ENCODE data around the gene TMEM270.

TMEM270 gene

DNA sequence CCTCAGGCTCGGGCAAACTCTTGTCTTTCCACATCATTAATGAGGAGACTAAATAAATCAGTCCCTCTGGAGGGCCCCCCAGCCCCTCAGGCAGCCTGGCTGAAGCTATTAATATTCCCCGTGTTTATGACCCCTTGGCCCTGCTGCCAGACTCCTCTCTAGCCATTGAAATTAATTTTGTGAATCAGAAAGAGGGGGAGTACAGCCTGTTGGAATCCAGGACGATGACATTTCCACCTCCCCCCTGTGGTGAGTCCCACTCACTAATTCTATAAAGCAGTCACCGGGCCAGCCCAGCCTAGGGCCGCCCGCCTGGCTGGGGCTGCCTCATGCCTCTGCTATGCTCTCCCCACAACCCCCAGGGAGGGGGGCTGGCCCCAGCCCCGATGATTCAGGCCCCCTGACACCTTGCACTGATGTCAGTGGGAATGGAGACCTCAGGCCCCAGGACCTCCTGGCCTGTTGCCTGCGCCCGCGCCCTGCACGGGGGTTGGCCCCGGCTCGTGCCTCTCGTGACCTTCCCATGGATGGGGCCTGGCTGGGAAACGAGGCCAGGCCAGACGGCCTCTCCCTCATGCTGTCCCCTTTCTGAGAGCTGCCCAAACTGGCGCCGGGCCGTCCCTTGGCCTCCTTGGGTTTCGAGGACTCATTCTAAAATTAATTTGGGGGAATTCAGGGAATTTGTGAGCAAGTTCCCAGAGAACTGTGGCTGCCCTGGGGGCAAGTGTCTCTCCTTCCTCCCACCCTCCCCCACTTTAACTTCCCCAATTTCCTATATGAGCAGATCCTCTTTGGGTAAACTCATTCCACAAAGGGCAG, 34.0 kb downstream of the TMEM270 start:
- Histone ChIP-seq H3K4me1 (ENCODE audit: control insufficient read depth in 2 of 2, insufficient read depth in 1 of 2, low read depth in 1 of 2, low read length in 2 of 2) (peaks cover 0 to 6% of the 10 kb centered on the region in 2 donors), H3K27ac (replicated peaks; ENCODE audit: low read length) (no peak overlapping the region)
- no peak for DNase-seq (ENCODE audit: low spot score)

GRCh38 chr7:73895626-73896025, 34.7 kb downstream of the TMEM270 start:
- Histone ChIP-seq H2BK5ac (ENCODE audit: low read length) (no peak overlapping the region), H3K27me3 (ENCODE audit: control insufficient read depth in 3 of 3, insufficient read depth in 3 of 3, low read depth in 1 of 3, low read length in 3 of 3) (no peaks in the 10 kb centered on the region), H2AK5ac (ENCODE audit: low read depth, low read length) (no peak overlapping the region), H4K91ac (ENCODE audit: low read depth, low read length, poor library complexity) (no peak overlapping the region), H3K36me3 (replicated peaks in 1 of 2; ENCODE audit: control insufficient read depth in 2 of 2, insufficient read depth in 2 of 2, low read length in 2 of 2) (no peaks in the 10 kb centered on the region), H2BK15ac (ENCODE audit: low read length) (no peak overlapping the region), H3K27ac (replicated peaks; ENCODE audit: low read length) (no peak overlapping the region), H3K23ac (ENCODE audit: low read depth, low read length, poor library complexity) (no peak overlapping the region), H3K4me3 (ENCODE audit: low read length in 2 of 2) (no peak overlapping the region), H3K4ac (ENCODE audit: low read length) (no peak overlapping the region), H3K14ac (ENCODE audit: low read length) (no peak overlapping the region), H4K8ac (ENCODE audit: low read depth, low read length) (no peak overlapping the region), H2BK120ac (ENCODE audit: low read depth, low read length) (no peak overlapping the region), H3K18ac (ENCODE audit: low read length) (no peak overlapping the region), H3K79me1 (ENCODE audit: low read depth, low read length) (no peaks in the 10 kb centered on the region), H2BK12ac (ENCODE audit: low read length) (no peak overlapping the region), H3K9ac (ENCODE audit: low read depth, low read length, poor library complexity) (no peak overlapping the region), H2AFZ (ENCODE audit: low read length) (no peak overlapping the region), H3K4me2 (ENCODE audit: insufficient read depth, low read length, poor library complexity, severe bottlenecking) (no peak overlapping the region), H3K4me1 (ENCODE audit: control insufficient read depth in 2 of 2, insufficient read depth in 1 of 2, low read depth in 1 of 2, low read length in 2 of 2) (peaks cover 0 to 5% of the 10 kb centered on the region in 2 donors), H3K9me3 (replicated peaks in 1 of 2; ENCODE audit: control insufficient read depth in 2 of 2, insufficient read depth in 1 of 2, low read depth in 1 of 2, low read length in 2 of 2) (peaks cover 0 to 9% of the 10 kb centered on the region in 2 donors)
- DNase-seq (ENCODE audit: low spot score) = no peak
- no CpG with 5 or more reads among the region's 3 CpGs for WGBS, 2 donors (ENCODE audit: extremely low coverage in 2 of 2, insufficient read length in 2 of 2, insufficient replicate concordance in 1 of 2)

More for the DNA sequence above, 34.0 kb downstream of the TMEM270 start:
- WGBS, 2 donors (ENCODE audit: extremely low coverage in 2 of 2, insufficient read length in 2 of 2, insufficient replicate concordance in 1 of 2) = no CpG with 5 or more reads among the region's 20 CpGs
- Histone ChIP-seq H2BK12ac (ENCODE audit: low read length) (peak overlapping the region; percentile 46), H3K9ac (ENCODE audit: low read depth, low read length, poor library complexity) (peak overlapping the region; percentile 30), H3K4me2 (ENCODE audit: insufficient read depth, low read length, poor library complexity, severe bottlenecking) (no peak overlapping the region), H2AFZ (ENCODE audit: low read length) (no peak overlapping the region), H2AK5ac (ENCODE audit: low read depth, low read length) (peak overlapping the region; percentile 52), H2BK15ac (ENCODE audit: low read length) (peak overlapping the region; percentile 32), H2BK120ac (ENCODE audit: low read depth, low read length) (no peak overlapping the region), H2BK5ac (ENCODE audit: low read length) (no peak overlapping the region), H3K14ac (ENCODE audit: low read length) (peak overlapping the region; percentile 51), H4K91ac (ENCODE audit: low read depth, low read length, poor library complexity) (no peak overlapping the region), H3K9me3 (replicated peaks in 1 of 2; ENCODE audit: control insufficient read depth in 2 of 2, insufficient read depth in 1 of 2, low read depth in 1 of 2, low read length in 2 of 2) (peaks cover 0 to 9% of the 10 kb centered on the region in 2 donors), H3K79me1 (ENCODE audit: low read depth, low read length) (no peaks in the 10 kb centered on the region), H3K27me3 (ENCODE audit: control insufficient read depth in 3 of 3, insufficient read depth in 3 of 3, low read depth in 1 of 3, low read length in 3 of 3) (no peaks in the 10 kb centered on the region), H3K18ac (ENCODE audit: low read length) (peak overlapping the region; percentile 44), H4K8ac (ENCODE audit: low read depth, low read length) (no peak overlapping the region), H3K23ac (ENCODE audit: low read depth, low read length, poor library complexity) (peak overlapping the region; percentile 87), H3K4ac (ENCODE audit: low read length) (no peak overlapping the region), H3K36me3 (replicated peaks in 1 of 2; ENCODE audit: control insufficient read depth in 2 of 2, insufficient read depth in 2 of 2, low read length in 2 of 2) (no peaks in the 10 kb centered on the region), H3K4me3 (ENCODE audit: low read length in 2 of 2) (no peak overlapping the region)

DNA sequence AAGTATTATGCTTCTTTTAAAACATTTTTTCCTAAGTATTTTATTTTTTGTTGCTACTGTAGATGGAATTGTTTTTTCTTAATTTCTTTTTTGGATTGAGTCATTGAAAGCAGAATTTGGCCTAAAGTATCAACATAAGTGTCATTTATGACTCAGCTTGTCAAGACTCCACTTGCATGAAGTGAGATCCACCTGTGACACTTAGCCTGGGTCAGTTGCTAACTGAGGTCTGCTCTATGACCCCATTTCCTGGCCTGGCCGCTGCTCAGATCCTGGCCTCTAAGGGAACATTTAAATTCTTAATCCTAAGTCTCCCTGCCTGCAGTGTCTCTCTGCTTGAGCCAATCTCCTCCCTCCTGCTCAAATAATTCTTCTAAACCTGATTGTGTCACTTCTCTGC, 35.5 kb downstream of the TMEM270 start:
- no peak overlapping the region for H3K4me3 ChIP-seq (ENCODE audit: low read length in 2 of 2)
- no peak overlapping the region for H3K9ac ChIP-seq (ENCODE audit: low read depth, low read length, poor library complexity)
- H3K9me3 ChIP-seq (replicated peaks in 1 of 2; ENCODE audit: control insufficient read depth in 2 of 2, insufficient read depth in 1 of 2, low read depth in 1 of 2, low read length in 2 of 2) = peaks cover 0 to 9% of the 10 kb centered on the region in 2 donors
- DNase-seq (ENCODE audit: low spot score) = no peak
- H4K8ac ChIP-seq (ENCODE audit: low read depth, low read length) = no peak overlapping the region
- H3K4me1 ChIP-seq (ENCODE audit: control insufficient read depth in 2 of 2, insufficient read depth in 1 of 2, low read depth in 1 of 2, low read length in 2 of 2) = peaks cover 0 to 4% of the 10 kb centered on the region in 2 donors
- no peak overlapping the region for H3K4ac ChIP-seq (ENCODE audit: low read length)
- H3K23ac ChIP-seq (ENCODE audit: low read depth, low read length, poor library complexity) = no peak overlapping the region
- H2BK15ac ChIP-seq (ENCODE audit: low read length) = no peak overlapping the region
- H3K27me3 ChIP-seq (ENCODE audit: control insufficient read depth in 3 of 3, insufficient read depth in 3 of 3, low read depth in 1 of 3, low read length in 3 of 3) = no peaks in the 10 kb centered on the region
- H3K27ac ChIP-seq (replicated peaks; ENCODE audit: low read length) = no peak overlapping the region
- no peak overlapping the region for H3K18ac ChIP-seq (ENCODE audit: low read length)
- no peak overlapping the region for H3K14ac ChIP-seq (ENCODE audit: low read length)
- WGBS, 2 donors (ENCODE audit: extremely low coverage in 2 of 2, insufficient read length in 2 of 2, insufficient replicate concordance in 1 of 2) = no CpG with 5 or more reads among the region's 1 CpG
- no peak overlapping the region for H2AFZ ChIP-seq (ENCODE audit: low read length)
- no peak overlapping the region for H4K91ac ChIP-seq (ENCODE audit: low read depth, low read length, poor library complexity)
- H2BK120ac ChIP-seq (ENCODE audit: low read depth, low read length) = no peak overlapping the region
- no peak overlapping the region for H3K4me2 ChIP-seq (ENCODE audit: insufficient read depth, low read length, poor library complexity, severe bottlenecking)
- no peak overlapping the region for H2BK5ac ChIP-seq (ENCODE audit: low read length)
- H2BK12ac ChIP-seq (ENCODE audit: low read length) = no peak overlapping the region
- no peaks in the 10 kb centered on the region for H3K79me1 ChIP-seq (ENCODE audit: low read depth, low read length)
- H2AK5ac ChIP-seq (ENCODE audit: low read depth, low read length) = no peak overlapping the region
- no peaks in the 10 kb centered on the region for H3K36me3 ChIP-seq (replicated peaks in 1 of 2; ENCODE audit: control insufficient read depth in 2 of 2, insufficient read depth in 2 of 2, low read length in 2 of 2)

DNA sequence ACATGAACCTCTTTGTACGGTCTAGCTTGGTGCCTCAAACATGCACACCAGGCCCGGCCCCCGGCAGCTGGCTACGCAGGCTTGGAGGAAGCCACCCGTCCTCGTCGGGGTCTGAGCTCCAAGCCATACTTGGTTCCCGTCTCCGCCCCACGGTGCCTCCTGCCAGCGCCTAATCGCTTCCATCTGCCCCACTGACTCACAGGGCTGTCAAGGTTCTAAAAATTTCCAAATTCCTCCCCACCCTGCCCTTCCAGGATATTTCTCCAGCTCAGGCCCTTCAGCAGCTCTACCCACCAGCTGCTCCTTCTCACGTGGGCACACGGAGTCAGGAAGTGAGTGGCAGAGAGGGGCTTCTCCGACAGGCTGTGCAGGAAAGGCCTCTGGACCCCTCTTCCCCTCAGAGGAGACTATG, 38.8 kb downstream of the TMEM270 start:
- Histone ChIP-seq H3K14ac (ENCODE audit: low read length) (peak overlapping the region; percentile 82), H3K79me1 (ENCODE audit: low read depth, low read length) (no peaks in the 10 kb centered on the region), H3K4me3 (ENCODE audit: low read length in 2 of 2) (no peak overlapping the region), H3K4ac (ENCODE audit: low read length) (no peak overlapping the region), H3K4me1 (ENCODE audit: control insufficient read depth in 2 of 2, insufficient read depth in 1 of 2, low read depth in 1 of 2, low read length in 2 of 2) (peaks cover 0 to 8% of the 10 kb centered on the region in 2 donors), H2BK15ac (ENCODE audit: low read length) (peak overlapping the region; percentile 79), H2BK12ac (ENCODE audit: low read length) (peak overlapping the region; percentile 2), H2AFZ (ENCODE audit: low read length) (no peak overlapping the region), H3K18ac (ENCODE audit: low read length) (peak overlapping the region; percentile 85), H3K27me3 (ENCODE audit: control insufficient read depth in 3 of 3, insufficient read depth in 3 of 3, low read depth in 1 of 3, low read length in 3 of 3) (no peaks in the 10 kb centered on the region), H3K27ac (replicated peaks; ENCODE audit: low read length) (no peak overlapping the region), H4K8ac (ENCODE audit: low read depth, low read length) (no peak overlapping the region), H3K4me2 (ENCODE audit: insufficient read depth, low read length, poor library complexity, severe bottlenecking) (no peak overlapping the region), H3K9me3 (replicated peaks in 1 of 2; ENCODE audit: control insufficient read depth in 2 of 2, insufficient read depth in 1 of 2, low read depth in 1 of 2, low read length in 2 of 2) (peaks cover 0 to 9% of the 10 kb centered on the region in 2 donors), H3K36me3 (replicated peaks in 1 of 2; ENCODE audit: control insufficient read depth in 2 of 2, insufficient read depth in 2 of 2, low read length in 2 of 2) (no peaks in the 10 kb centered on the region), H3K9ac (ENCODE audit: low read depth, low read length, poor library complexity) (no peak overlapping the region), H2BK120ac (ENCODE audit: low read depth, low read length) (no peak overlapping the region), H2BK5ac (ENCODE audit: low read length) (peak overlapping the region; percentile 82), H2AK5ac (ENCODE audit: low read depth, low read length) (peak overlapping the region; percentile 81), H4K91ac (ENCODE audit: low read depth, low read length, poor library complexity) (no peak overlapping the region), H3K23ac (ENCODE audit: low read depth, low read length, poor library complexity) (no peak overlapping the region)
- WGBS, 2 donors (ENCODE audit: extremely low coverage in 2 of 2, insufficient read length in 2 of 2, insufficient replicate concordance in 1 of 2) = no CpG with 5 or more reads among the region's 15 CpGs
- no peak for DNase-seq (ENCODE audit: low spot score)
